PC-3 (cell line): ENCODE measurements around the gene SPDYE3. TPM values are rescaled to one million over a fixed set of nuclear protein-coding genes. Genes with fewer than 3 reads are reported as not detected.

Experiments used
- ATAC-seq: fragments of 200-7000 bp; cut with Tn5 transposase; 2 replicates; pipeline ENCODE4 v1.9.1; 2020; ENCODE audit warnings: mild to moderate bottlenecking, moderate library complexity
- BruUV-seq: library from RNA; stranded (reverse); fragments of 400-500 nt; replicated peaks from 2 replicates; lab custom pipeline; 2021; lab: Mats Ljungman, UMichigan
- CTCF ChIA-PET: fragments of 300-600 bp; sonication (Branson Sonifier 250); formaldehyde crosslinking; loops from one replicate; lab custom pipeline; 2022; ENCODE audit warnings: antibody characterized with exemption; lab: Charles Lee
- POLR2A ChIA-PET: fragments of 300-600 bp; sonication (Branson Sonifier 250); formaldehyde crosslinking; loops from one replicate; lab custom pipeline; 2022; ENCODE audit warnings: antibody characterized with exemption; ENCODE audit not compliant: unreplicated experiment; lab: Charles Lee
- DNase-seq: peaks from one replicate; pipeline ENCODE4 v3.0.0-alpha.2; 2015
- H2AFZ ChIP-seq: fragments of 300-600 bp; sonication (generic); 2 replicates; pipeline ENCODE4 v1.6.0; 2016; ENCODE audit warnings: antibody characterized with exemption, low read length
- H3F3A ChIP-seq: fragments of 300-600 bp; sonication (generic); one replicate; pipeline ENCODE4 v1.6.0; 2017; ENCODE audit warnings: antibody characterized with exemption, low read length, control low read depth, mild to moderate bottlenecking; ENCODE audit not compliant: unreplicated experiment
- H3K27ac ChIP-seq: fragments of 300-600 bp; sonication (generic); 2 replicates; pipeline ENCODE4 v1.5.1; 2016; ENCODE audit warnings: mild to moderate bottlenecking, low read length
- H3K27me3 ChIP-seq: fragments of 300-600 bp; sonication (generic); 2 replicates; pipeline ENCODE4 v1.6.1; 2016; ENCODE audit warnings: low read length, mixed read lengths
- H3K36me3 ChIP-seq: fragments of 300-600 bp; sonication (generic); 2 replicates; pipeline ENCODE4 v1.6.1; 2016; ENCODE audit warnings: low read depth, mixed run types, low read length, mixed read lengths
- H3K4me1 ChIP-seq: fragments of 300-600 bp; sonication (generic); 2 replicates; pipeline ENCODE4 v1.5.1; 2016; ENCODE audit warnings: low read length; ENCODE audit not compliant: insufficient read depth
- H3K4me2 ChIP-seq: fragments of 300-600 bp; sonication (generic); 2 replicates; pipeline ENCODE4 v1.6.0; 2016; ENCODE audit warnings: low read length
- H3K4me3 ChIP-seq: fragments of 300-600 bp; sonication (generic); 2 replicates; pipeline ENCODE4 v1.5.1; 2016; ENCODE audit warnings: mild to moderate bottlenecking, low read length, mixed read lengths
- H3K79me2 ChIP-seq: fragments of 300-600 bp; sonication (generic); 2 replicates; pipeline ENCODE4 v1.6.1; 2017; ENCODE audit warnings: low read length, mixed read lengths
- H3K9ac ChIP-seq: fragments of 300-600 bp; sonication (generic); 2 replicates; pipeline ENCODE4 v1.6.0; 2016; ENCODE audit warnings: mild to moderate bottlenecking, low read length
- H3K9me2 ChIP-seq: fragments of 300-600 bp; sonication (generic); replicated peaks from 2 replicates; pipeline ENCODE4 v1.6.1; 2016; ENCODE audit warnings: mixed run types, low read length, mixed read lengths
- H3K9me3 ChIP-seq: fragments of 300-600 bp; sonication (generic); 2 replicates; pipeline ENCODE4 v1.6.1; 2016; ENCODE audit warnings: low read length, mixed read lengths
- H4K20me1 ChIP-seq: fragments of 300-600 bp; sonication (generic); 2 replicates; pipeline ENCODE4 v1.6.1; 2016; ENCODE audit warnings: low read length, mixed read lengths
- EZH2 ChIP-seq: fragments of 300-600 bp; sonication (generic); IDR thresholded peaks from one replicate; pipeline ENCODE4 v1.6.1; 2017; ENCODE audit warnings: antibody characterized with exemption, mild to moderate bottlenecking, low read length; ENCODE audit not compliant: unreplicated experiment
- EZH2phosphoT487 ChIP-seq: fragments of 300-600 bp; sonication (generic); IDR thresholded peaks from 2 replicates; pipeline ENCODE4 v1.6.1; 2018; ENCODE audit warnings: mild to moderate bottlenecking, antibody characterized with exemption, low read length, borderline replicate concordance
- intact Hi-C: fragments of 100-400 bp; cut with micrococcal nuclease; formaldehyde crosslinking; loops from 2 replicates; pipeline ENCODE4 v1.9.0; 2023
- total RNA-seq: library from RNA; depleted of rRNA; stranded (reverse); fragments of >200 nt; gene quantifications from 2 replicates; pipeline ENCODE4 v1.2.3, GENCODE V29; 2014
- TF ChIP-seq, protein P1 (sequence below): fragments of 300-600 bp; sonication (generic); conservative IDR thresholded peaks from 2 replicates; pipeline ENCODE4 v1.5.1; 2017; ENCODE audit warnings: antibody characterized with exemption, low read depth, mild to moderate bottlenecking, low read length

The SPDYE3 gene
- total RNA-seq, 1 experiment from 2014 or later: not detected

DNA sequence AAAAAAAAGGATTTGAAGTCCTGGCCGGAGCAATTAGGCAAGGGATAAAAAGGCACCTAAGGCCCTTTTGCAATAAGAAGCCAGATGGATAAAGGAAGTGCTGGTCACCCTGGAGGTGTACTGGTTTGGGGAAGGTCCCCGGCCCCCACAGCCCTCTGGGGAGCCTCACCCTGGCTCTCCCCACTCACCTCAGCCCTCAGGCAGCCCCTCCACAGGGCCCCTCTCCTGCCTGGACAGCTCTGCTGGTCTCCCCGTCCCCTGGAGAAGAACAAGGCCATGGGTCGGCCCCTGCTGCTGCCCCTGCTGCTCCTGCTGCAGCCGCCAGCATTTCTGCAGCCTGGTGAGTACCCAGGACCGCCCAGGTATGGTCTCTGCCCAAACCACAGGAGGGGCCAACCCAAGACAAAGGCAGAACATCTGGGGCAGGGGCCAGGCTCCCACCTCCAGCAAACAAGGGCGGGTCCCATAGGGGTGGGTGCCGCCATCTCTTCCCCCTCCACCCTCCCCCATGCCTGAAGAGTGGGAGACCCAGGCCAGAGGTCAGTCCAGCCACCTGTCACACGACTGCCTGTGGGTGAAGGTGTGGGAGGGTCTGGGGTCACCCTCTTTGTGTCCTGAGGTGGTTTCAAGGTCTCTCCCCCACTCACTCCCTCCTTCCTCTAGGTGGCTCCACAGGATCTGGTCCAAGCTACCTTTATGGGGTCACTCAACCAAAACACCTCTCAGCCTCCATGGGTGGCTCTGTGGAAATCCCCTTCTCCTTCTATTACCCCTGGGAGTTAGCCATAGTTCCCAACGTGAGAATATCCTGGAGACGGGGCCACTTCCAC lies 50.7 kb downstream of the SPDYE3 start, which contains the start of gene PILRB:
Gene PILRB (plus strand): TSS at position 91 of the 830 bp plus-strand sequence. CDS start 186 bp downstream, at position 277.
- Histone ChIP-seq H3F3A (no peaks in the 10 kb centered on the region), H3K4me3 (no peak within 1 kb of the TSS), H3K4me2 (no peak within 1 kb of the TSS), H3K4me1 (no peaks in the 10 kb centered on the region), H3K9ac (no peak within 1 kb of the TSS), H2AFZ (no peak within 1 kb of the TSS), H3K9me2 (no peaks in the 10 kb centered on the region), H3K27ac (no peak within 1 kb of the TSS), H3K36me3 (peaks cover 41% of the 10 kb centered on the region), H3K9me3 (no peaks in the 10 kb centered on the region), H3K79me2 (no peaks in the 10 kb centered on the region), H3K27me3 (no peaks in the 10 kb centered on the region), H4K20me1 (no peaks in the 10 kb centered on the region)
- BruUV-seq: TSS peak; percentile 5
- CTCF ChIA-PET: no interaction called here
- POLR2A ChIA-PET: no interaction called here
- ATAC-seq (no peak; the same call in 1 of the 2 replicates), DNase-seq (no peak)
- intact Hi-C loops: loop anchor here (10.0 kb wide), 1 partner anchor 47 kb away; no protein-coding TSS in a partner anchor
- TF ChIP-seq, protein P1, sequence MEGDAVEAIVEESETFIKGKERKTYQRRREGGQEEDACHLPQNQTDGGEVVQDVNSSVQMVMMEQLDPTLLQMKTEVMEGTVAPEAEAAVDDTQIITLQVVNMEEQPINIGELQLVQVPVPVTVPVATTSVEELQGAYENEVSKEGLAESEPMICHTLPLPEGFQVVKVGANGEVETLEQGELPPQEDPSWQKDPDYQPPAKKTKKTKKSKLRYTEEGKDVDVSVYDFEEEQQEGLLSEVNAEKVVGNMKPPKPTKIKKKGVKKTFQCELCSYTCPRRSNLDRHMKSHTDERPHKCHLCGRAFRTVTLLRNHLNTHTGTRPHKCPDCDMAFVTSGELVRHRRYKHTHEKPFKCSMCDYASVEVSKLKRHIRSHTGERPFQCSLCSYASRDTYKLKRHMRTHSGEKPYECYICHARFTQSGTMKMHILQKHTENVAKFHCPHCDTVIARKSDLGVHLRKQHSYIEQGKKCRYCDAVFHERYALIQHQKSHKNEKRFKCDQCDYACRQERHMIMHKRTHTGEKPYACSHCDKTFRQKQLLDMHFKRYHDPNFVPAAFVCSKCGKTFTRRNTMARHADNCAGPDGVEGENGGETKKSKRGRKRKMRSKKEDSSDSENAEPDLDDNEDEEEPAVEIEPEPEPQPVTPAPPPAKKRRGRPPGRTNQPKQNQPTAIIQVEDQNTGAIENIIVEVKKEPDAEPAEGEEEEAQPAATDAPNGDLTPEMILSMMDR: no peak
- TF ChIP-seq EZH2 (no peak), EZH2phosphoT487 (no peak)

DNA sequence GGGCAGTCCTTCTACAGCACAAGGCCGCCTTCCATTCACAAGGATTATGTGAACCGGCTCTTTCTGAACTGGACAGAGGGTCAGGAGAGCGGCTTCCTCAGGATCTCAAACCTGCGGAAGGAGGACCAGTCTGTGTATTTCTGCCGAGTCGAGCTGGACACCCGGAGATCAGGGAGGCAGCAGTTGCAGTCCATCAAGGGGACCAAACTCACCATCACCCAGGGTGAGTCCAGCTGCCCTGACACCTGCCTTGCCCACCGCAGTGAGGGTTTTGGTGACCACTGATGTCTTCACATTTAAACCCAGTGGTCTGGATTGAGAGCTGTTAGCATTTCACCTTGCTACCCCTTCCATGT lies 51.3 kb downstream of the SPDYE3 start:
- ATAC-seq: no peak
- H3F3A ChIP-seq: no peaks in the 10 kb centered on the region
- no peak overlapping the region for H3K4me2 ChIP-seq
- H3K27ac ChIP-seq: no peak overlapping the region
- ChIA-PET CTCF (no interaction called here), POLR2A (no interaction called here)
- no peak overlapping the region for H2AFZ ChIP-seq
- H3K79me2 ChIP-seq: no peaks in the 10 kb centered on the region
- H3K9ac ChIP-seq: no peak overlapping the region
- TF ChIP-seq, protein P1: no peak
- TF ChIP-seq EZH2: no peak
- TF ChIP-seq EZH2phosphoT487: no peak
- H4K20me1 ChIP-seq: no peaks in the 10 kb centered on the region
- no peaks in the 10 kb centered on the region for H3K9me3 ChIP-seq
- peaks cover 42% of the 10 kb centered on the region for H3K36me3 ChIP-seq
- no peaks in the 10 kb centered on the region for H3K9me2 ChIP-seq
- DNase-seq: no peak
- no peaks in the 10 kb centered on the region for H3K4me1 ChIP-seq
- intact Hi-C loops: loop anchor here (10.0 kb wide), 1 partner anchor 46 kb away; no protein-coding TSS in a partner anchor
- H3K27me3 ChIP-seq: no peaks in the 10 kb centered on the region
- BruUV-seq: no TSS peak
- no peak overlapping the region for H3K4me3 ChIP-seq
